Activated T-cell treated with anti-CD3 and anti-CD28 coated beads for 24 hours (primary cell): ENCODE results near the gene PIP5K1B.

ENCODE experiments used
- DNase-seq: peaks from one replicate; pipeline ENCODE4 v3.0.0-alpha.2; 2020; ENCODE audit warnings: low read depth

The PIP5K1B gene

GRCh38 chr9:68707801-68708488 is 2.9 kb downstream of the PIP5K1B start:
- no peak for DNase-seq

DNA sequence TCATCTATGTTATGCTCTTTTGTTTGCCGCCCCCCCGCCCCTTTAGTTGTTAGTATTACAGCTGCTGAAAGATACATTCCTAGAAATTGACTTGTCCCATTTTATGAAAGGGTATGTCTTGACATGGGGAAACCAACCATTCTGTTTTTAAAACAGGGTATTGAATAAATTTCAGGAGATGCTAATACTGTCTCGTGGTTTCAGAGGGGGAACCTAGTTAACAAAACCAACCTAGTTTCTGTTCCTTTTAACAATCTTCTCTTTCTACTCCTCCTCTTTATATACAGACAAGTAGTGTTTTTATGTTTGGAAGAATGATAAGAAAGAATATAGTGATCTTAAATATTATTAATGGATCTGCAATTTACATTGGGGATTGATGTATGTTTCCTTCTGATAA is 3.5 kb downstream of the PIP5K1B start:
- DNase-seq, result no peak

DNA sequence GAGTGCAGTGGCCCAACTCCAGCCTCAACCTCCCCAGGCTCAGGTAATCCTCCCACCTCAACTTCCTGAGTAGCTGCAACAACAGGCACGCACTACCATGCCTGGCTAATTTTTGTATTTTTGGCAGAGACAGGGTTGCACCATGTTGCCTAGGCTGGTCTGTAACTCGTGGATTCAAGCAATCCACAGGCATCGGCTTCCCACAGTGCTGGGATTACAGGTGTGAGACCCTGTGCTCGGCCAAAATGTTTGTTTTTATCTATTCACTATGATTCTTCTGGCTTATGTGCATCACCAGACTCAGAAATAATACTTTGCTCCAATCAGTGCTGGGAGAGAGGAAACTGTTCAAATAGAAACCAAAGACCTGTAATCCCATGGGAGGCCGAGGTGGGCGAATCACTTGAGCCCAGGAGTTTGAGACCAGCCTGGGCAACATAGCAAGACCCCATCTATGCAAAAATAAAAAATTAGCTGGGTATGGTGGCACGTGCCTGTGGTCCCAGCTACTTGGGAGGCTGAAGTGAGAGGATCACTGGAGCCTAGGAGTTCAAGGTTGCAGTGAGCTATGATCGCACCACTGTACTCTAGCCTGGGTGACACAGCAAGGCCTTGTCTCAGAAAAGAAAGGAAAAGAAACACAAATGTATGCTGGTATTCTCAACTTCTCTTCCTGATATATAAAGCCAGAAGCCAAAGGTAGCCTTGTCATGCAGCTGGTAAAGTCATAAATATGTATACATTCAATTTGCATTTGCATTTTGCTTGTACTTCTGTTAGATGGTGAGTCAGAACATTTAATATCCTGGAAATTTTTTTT is 4.5 kb downstream of the PIP5K1B start:
- no peak for DNase-seq

- no peak for DNase-seq
Observed at GRCh38 chr9:68710111-68710471, 5.1 kb downstream of the PIP5K1B start.

GRCh38 chr9:68711281-68711680 is 6.2 kb downstream of the PIP5K1B start:
- DNase-seq, result no peak

DNA sequence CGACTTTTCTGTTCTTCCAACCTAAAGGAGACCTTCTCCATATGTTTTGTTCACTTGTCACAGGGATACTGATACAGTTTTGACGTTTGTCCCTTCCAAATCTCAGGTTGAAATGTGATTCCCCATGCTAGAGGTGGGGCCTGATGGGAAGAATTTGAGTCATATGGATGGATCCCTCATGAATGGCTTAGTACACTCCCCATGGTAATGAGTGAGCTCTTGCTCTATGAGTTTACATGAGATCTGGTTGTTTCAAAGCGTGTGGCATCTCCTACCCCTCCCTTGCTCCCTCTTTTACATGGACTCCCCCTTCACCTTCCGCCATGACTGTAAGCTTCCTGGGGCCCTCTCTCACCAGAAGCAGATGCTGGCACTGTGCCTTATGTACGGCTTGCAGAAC is 6.9 kb downstream of the PIP5K1B start:
- no peak for DNase-seq

DNA sequence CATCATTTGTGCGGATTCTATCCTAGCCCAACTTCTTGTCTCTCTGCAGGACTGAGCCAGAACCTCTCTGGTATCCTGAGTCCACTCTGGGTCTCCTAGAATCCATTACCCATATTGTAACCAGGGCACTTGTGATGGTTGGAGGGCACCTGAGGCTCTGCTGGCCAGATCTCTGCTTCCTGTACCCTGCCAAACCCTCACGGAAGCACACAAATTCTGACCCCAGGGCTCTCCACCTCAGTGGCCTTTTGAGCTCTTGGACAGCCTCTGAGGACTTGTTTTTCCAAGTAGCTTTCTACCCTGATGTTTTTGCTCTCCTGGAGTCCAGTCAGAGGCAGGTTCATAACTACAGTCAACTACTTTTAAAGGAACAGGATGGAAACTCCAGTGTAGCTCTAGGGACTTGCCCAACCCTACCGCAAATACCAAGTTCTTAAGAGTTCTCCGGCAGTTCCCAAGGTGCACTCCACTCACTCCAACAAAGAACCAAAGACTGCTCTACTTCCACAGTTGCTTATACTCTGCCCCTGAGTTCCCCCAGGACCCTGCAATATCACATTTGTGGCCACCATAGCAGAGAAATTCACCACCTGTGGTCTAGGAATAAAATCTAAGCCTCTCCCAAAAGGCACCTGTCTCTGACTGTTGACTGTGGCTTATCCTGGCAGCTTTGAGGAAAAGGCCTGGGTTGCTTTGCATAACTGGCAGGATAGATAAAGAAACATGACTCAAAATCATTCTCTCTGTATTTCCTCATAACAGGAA is 9.6 kb downstream of the PIP5K1B start:
- DNase-seq, result no peak

DNA sequence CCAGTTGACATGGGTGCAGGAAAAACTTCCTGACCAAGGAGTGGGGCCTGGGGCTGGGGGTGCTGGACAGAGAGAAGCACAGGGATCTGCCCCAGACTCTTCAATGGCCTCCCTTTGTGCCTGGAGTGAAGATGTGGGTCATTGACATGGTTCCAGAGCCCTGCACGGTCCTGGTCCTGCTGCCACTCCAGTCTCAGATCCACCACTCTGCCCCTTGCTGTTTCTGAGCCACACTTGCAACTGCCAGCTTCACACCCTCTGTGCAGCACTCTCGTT is 10.1 kb downstream of the PIP5K1B start:
- DNase-seq, result no peak

- DNase-seq, result no peak
Observed at GRCh38 chr9:68717552-68718443, 12.8 kb downstream of the PIP5K1B start.

DNA sequence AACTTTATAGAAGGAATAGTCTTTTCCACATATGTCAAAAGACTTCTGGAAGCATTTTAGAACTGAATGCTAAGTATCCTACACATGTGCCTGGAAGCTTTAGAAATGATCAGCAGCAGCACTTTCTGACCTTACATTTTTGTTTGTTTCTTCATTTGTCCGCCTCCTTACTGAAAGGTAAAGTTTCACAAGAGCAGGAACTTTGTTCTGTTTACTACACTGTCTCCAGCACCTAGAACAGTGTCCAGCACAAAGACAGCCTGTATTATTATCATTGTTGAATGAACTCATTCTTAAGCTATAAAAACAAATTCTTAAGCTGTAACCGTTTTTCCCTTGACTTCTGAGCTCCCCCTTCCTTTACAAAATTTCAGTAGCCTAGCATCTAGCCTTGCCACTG is 14.8 kb downstream of the PIP5K1B start:
- DNase-seq, result no peak

DNA sequence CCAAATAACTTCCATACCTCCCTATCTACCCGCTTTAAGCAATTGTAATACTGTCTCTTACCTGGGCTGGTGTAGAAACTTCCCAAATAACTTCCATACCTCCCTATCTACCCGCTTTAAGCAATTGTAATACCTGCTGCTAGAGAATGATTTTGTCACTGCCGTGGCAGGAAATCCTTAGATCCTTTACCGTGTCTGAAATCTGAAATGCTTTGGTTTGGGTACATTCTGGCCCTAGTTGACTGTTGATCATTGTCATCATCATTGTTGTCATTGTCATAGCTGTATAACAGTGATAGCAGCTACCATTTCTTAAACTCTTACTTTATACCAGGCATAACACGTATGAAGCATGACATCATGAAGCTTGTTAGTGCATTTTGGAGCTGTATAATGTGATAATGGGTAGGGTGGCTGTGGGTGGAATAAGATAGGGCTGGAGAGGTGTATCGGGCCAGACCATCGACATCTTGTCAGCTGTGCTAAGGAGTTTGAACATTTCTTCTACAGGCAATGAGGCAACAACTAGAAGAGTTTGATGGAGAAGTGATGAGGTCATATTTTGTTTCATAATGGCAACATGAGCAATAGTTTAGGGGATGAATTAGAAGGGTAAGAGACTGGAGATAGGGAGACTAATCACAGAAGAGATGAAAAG is 15.7 kb downstream of the PIP5K1B start:
- DNase-seq, result no peak

GRCh38 chr9:68721666-68722330 is 16.8 kb downstream of the PIP5K1B start:
- no peak for DNase-seq

DNA sequence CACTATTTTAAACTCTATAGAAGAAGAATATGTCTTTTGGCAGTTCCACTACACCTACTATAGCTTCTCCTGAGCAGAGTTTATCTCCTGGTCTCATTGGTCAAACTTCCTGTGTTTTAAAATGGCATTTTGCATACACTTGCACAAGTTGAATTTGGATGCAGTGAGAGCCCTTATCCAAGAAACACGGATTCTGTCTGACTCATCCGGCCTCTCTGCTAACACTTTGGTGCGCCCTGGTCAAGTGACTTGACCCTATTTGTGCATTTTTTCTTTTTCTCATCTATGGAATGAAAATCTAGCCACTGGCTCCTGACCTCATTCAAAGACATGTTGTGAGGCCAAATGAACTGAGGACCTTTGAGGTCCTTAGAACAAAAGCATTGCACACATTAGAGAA is 20.0 kb downstream of the PIP5K1B start:
- no peak for DNase-seq

DNA sequence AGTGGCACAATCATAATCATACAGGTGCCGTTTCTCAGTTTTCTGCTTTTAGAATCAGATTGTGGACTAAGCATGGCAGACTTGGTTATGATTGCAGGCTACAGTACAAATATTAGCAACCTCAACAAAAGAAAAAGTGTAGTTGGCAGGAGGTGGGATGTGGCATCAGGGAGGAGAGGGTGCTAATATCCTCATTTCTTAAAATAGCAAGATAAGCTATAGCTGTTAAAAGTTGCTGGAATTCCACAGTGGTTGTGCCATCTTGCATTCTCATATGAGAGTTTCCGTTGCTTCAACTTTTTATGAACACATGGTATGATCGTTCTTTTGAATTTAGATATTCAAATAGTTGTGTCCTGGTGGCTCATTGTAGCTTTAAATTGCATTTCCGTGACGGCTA is 21.4 kb downstream of the PIP5K1B start:
- DNase-seq, result no peak

DNA sequence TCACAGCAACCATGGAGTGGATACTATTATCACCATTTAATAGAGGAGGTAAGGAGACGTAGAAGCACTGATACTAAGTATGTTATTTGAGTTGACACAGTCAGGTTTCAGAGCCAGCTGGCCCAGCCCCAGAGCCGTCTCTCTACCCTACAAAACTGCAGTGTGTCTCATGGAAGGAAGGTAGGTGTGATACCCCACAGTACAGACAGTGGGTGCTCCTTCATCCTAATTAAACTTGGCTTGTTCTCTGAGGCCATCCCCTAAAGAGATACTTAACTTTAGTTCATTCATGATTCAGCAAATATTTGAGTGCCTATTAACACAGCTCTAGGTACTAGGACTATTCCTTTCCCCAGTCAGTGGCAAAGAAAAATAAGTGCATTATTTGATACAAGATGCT is 22.6 kb downstream of the PIP5K1B start:
- DNase-seq, result no peak

DNA sequence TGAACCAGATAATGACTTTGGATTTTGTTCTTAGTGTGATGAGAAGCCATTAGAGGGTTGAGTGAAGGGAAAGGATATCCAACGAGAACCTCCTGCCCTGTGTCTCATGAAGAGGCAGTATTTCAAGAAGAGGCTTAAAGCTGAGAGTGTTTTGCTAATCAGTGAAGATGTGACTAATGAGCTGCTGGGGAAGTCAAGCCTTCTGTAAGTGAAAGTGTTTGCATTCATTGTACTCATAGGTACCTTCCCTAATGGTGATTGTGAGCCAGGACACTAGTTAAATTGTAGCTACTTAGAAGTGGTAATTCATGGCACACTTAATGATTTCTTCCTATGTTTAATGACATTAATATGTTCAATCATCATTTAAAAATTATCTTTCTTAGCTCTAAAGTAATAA is 23.7 kb downstream of the PIP5K1B start:
- DNase-seq, result no peak

- no peak for DNase-seq
Observed at GRCh38 chr9:68730570-68731235, 25.7 kb downstream of the PIP5K1B start.

DNA sequence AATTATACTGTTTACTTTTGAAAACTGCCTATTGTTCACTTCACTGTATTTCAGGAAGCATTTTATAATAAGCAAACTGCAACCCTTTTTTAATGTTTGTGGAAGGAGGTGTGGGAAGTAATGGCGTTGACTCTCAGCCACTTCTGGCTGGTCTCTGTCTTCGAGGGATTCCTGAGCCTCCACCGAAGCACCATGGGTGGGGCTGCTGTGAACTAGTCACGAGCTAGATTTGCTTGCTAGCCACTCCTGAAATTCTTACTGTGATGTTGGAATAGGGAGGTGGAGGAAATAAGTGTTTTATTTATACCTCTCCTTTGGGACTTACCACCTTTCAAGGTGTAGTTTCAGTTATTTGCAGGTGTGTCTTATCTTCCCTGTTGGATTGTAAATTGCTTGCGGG is 26.8 kb downstream of the PIP5K1B start:
- DNase-seq, result no peak

DNA sequence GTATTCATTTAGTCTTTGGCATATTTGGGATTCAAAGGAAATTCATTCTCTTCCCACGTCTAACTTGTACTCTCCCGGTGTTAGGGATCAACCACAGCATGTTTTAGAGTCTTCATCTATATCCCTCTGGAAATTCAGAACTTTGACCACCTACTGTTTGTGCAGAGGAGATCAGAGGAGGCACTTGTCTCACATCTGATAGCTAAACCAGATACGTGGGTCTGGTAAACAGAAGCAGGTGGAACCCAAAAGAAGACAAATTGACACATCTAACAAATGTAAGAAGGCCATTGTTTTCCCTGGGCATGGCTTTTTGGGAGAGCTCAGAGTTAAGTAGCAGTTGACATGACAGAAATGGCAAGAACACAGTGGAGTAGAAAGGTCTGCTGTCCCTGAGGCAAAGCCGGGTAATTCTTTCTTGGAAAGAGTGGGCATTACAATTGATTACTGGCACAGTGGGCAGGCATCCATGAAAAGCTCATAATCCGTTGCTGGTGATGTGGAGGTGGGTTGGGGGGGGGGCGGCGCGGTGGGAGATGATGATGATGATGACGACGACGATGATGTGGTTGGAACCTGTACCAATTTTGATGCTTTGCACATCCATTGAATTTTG is 27.5 kb downstream of the PIP5K1B start:
- DNase-seq, result no peak

DNA sequence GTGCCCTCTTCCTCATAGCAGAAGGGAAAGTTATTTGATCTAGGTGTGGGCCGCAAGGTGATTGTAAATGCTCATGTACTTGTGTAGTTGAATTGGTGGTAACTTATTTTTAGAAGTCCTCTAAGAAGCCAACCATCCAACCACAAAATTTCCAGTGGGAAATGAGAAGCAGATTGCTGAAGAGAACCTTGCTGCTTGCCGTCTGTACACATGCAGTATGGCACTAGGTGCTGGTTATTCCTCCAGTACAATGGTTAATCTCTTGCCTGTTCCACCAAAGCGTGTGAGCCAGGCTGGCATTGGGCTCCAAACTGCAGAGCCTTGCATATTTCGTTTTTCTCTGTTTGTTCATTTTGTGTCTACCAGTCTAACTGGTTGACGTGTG is 28.0 kb downstream of the PIP5K1B start:
- DNase-seq, result no peak
